ENCODE results near the gene ERMARD.

- TF ChIP-seq CTCF (IDR thresholded peaks at IDR 0.05; ENCODE audit: low read depth, low read length) (no peak), EZH2phosphoT487 (IDR thresholded peaks at IDR 0.05; ENCODE audit: low read depth) (no peak)
Measured at GRCh38 chr6:169810066-169810989, 58.9 kb downstream of the ERMARD start.

Data from OCI-LY3 (cell line).